Testis (tissue), 2 donors: Measurements from ENCODE around the gene ETFDH.

ENCODE experiments used
- POLR2A ChIP-seq: fragments of 450-650 bp; IDR thresholded peaks from one replicate; pipeline ENCODE4 v1.6.1; 2017; ENCODE audit warnings: antibody characterized with exemption, mild to moderate bottlenecking, moderate library complexity
- TF ChIP-seq, protein P1 (sequence below), 3 experiments: fragments of 450-650 bp in 2 of 3; fragments of 200-600 bp in 1 of 3; sonication (generic) in 1 of 3; IDR thresholded peaks; one replicate each; pipeline ENCODE4 v1.5.1; 2016 to 2019; ENCODE audit warnings: antibody characterized with exemption in 3 of 3, mild to moderate bottlenecking in 2 of 3, moderate library complexity in 1 of 3

DNA sequence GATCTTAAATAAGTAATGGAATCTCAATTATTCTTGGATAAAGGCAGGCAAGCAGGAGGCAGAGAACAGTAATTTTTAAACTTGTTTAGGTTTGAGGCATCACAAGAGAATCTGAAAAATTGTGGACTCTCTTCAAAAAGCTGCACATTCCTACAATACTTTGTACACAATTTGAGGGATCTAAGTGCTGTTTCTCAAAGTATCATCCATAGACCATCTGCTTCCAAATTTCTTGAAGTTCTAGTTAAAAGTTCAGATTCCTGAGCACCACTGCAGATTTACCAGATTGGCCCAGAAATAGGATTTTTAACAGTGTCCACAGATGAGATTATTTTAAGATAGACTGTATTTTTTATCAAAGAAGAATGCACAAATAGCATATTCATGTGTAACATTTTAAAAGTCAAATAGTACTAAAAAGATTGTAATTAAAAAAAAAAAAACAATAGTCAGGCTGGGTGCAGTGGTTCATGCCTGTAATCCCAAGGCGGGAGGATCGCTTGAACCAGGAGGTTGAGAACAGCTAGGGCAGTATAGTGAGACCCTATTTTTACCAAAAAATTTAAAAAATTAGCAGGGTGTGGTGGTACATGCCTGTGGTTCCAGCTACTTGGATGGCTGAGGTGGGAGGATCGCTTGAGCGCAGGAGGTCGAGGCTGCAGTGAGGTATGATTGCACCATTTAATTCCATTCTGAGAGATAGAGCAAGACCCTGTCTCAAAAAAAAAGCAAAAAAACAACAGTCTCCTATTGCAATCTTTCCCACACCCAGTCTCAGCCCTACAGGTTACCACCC lies 82.5 kb downstream of the ETFDH start:
- TF ChIP-seq, protein P1, sequence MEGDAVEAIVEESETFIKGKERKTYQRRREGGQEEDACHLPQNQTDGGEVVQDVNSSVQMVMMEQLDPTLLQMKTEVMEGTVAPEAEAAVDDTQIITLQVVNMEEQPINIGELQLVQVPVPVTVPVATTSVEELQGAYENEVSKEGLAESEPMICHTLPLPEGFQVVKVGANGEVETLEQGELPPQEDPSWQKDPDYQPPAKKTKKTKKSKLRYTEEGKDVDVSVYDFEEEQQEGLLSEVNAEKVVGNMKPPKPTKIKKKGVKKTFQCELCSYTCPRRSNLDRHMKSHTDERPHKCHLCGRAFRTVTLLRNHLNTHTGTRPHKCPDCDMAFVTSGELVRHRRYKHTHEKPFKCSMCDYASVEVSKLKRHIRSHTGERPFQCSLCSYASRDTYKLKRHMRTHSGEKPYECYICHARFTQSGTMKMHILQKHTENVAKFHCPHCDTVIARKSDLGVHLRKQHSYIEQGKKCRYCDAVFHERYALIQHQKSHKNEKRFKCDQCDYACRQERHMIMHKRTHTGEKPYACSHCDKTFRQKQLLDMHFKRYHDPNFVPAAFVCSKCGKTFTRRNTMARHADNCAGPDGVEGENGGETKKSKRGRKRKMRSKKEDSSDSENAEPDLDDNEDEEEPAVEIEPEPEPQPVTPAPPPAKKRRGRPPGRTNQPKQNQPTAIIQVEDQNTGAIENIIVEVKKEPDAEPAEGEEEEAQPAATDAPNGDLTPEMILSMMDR (IDR thresholded peaks at IDR 0.05): no peak
- TF ChIP-seq POLR2A: no peak
